Neural cell (in vitro differentiated cells): ENCODE results near the gene ASCC3.

Source experiments
- CTCF ChIP-seq: fragments of 450-650 bp; IDR thresholded peaks from 2 replicates; pipeline ENCODE4 v1.5.1; 2014; ENCODE audit warnings: antibody characterized with exemption, mild to moderate bottlenecking, moderate library complexity; ENCODE audit not compliant: poor library complexity, severe bottlenecking
- POLR2AphosphoS5 ChIP-seq: IDR thresholded peaks from 2 replicates; pipeline ENCODE4 v1.6.1; 2012
- REST ChIP-seq: IDR thresholded peaks from 2 replicates; pipeline ENCODE4 v1.6.1; 2012; ENCODE audit warnings: borderline replicate concordance
- SMC3 ChIP-seq: fragments of 450-650 bp; conservative IDR thresholded peaks from 2 replicates; pipeline ENCODE4 v1.6.1; 2014; ENCODE audit warnings: antibody characterized with exemption, mild to moderate bottlenecking, moderate library complexity; ENCODE audit not compliant: poor library complexity
- TAF1 ChIP-seq: IDR thresholded peaks from 2 replicates; pipeline ENCODE4 v1.6.1; 2012; ENCODE audit warnings: low read depth

GRCh38 chr6:100685747-100686146 lies 195.4 kb downstream of the ASCC3 start:
- TF ChIP-seq TAF1 (no peak), CTCF (no peak), POLR2AphosphoS5 (no peak), SMC3 (no peak), REST (no peak)
